ENCODE measurements around the gene NANOS2. TPM values are rescaled to one million over a fixed set of nuclear protein-coding genes. Genes with fewer than 3 reads are reported as not detected.
A peak's percentile ranks its signal among the peaks of the same experiment; 100 is the strongest.

The NANOS2 gene
- total and polyA plus RNA-seq, 2 of the 13 experiments (the other 11 are each of a cell fraction or from before 2014, with no cell fraction given) = not detected

DNA sequence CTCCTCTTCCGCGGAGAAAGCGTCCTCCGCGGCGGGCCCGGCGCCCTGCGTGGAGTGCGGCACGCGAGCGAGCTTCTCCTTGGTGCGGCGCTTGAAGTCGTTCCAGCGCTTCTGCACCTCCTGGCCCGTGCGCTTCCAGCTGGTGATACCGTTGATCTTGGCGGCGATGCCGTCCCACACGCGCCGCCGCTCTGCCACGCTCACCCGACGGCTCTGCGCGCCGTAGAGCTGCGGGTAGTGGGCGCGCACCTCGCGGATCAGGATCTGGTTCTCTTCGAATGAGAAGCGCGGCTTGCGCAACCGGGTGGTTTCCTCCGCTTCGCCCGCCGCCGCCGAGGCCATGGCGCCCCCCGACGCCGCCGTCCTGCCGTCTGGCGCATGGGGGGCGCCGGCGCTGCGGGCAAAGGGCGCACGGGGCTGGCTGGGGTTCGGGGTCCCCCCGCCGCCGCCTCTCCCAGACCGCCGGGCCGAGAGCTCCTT lies 13.1 kb downstream of the NANOS2 start (continued):
- TF ChIP-seq, protein P1, sequence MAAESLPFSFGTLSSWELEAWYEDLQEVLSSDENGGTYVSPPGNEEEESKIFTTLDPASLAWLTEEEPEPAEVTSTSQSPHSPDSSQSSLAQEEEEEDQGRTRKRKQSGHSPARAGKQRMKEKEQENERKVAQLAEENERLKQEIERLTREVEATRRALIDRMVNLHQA (CRISPR knock-in tag; IDR thresholded peaks at IDR 0.05) = no peak
- no peak for TF ChIP-seq SIX1 (CRISPR knock-in tag; IDR thresholded peaks at IDR 0.05; ENCODE audit: borderline replicate concordance)
- TF ChIP-seq MED1 (CRISPR knock-in tag; IDR thresholded peaks at IDR 0.05) = no peak
- TF ChIP-seq ZBTB1 (CRISPR knock-in tag; IDR thresholded peaks at IDR 0.05; ENCODE audit: borderline replicate concordance) = no peak
- no peak for TF ChIP-seq ZNF296 (CRISPR knock-in tag; conservative IDR thresholded peaks at IDR 0.05)
- no peak for TF ChIP-seq KLF6 (CRISPR knock-in tag; IDR thresholded peaks at IDR 0.05)
- TF ChIP-seq AKAP8 (CRISPR knock-in tag; IDR thresholded peaks at IDR 0.05) = no peak
- TF ChIP-seq, protein P2, sequence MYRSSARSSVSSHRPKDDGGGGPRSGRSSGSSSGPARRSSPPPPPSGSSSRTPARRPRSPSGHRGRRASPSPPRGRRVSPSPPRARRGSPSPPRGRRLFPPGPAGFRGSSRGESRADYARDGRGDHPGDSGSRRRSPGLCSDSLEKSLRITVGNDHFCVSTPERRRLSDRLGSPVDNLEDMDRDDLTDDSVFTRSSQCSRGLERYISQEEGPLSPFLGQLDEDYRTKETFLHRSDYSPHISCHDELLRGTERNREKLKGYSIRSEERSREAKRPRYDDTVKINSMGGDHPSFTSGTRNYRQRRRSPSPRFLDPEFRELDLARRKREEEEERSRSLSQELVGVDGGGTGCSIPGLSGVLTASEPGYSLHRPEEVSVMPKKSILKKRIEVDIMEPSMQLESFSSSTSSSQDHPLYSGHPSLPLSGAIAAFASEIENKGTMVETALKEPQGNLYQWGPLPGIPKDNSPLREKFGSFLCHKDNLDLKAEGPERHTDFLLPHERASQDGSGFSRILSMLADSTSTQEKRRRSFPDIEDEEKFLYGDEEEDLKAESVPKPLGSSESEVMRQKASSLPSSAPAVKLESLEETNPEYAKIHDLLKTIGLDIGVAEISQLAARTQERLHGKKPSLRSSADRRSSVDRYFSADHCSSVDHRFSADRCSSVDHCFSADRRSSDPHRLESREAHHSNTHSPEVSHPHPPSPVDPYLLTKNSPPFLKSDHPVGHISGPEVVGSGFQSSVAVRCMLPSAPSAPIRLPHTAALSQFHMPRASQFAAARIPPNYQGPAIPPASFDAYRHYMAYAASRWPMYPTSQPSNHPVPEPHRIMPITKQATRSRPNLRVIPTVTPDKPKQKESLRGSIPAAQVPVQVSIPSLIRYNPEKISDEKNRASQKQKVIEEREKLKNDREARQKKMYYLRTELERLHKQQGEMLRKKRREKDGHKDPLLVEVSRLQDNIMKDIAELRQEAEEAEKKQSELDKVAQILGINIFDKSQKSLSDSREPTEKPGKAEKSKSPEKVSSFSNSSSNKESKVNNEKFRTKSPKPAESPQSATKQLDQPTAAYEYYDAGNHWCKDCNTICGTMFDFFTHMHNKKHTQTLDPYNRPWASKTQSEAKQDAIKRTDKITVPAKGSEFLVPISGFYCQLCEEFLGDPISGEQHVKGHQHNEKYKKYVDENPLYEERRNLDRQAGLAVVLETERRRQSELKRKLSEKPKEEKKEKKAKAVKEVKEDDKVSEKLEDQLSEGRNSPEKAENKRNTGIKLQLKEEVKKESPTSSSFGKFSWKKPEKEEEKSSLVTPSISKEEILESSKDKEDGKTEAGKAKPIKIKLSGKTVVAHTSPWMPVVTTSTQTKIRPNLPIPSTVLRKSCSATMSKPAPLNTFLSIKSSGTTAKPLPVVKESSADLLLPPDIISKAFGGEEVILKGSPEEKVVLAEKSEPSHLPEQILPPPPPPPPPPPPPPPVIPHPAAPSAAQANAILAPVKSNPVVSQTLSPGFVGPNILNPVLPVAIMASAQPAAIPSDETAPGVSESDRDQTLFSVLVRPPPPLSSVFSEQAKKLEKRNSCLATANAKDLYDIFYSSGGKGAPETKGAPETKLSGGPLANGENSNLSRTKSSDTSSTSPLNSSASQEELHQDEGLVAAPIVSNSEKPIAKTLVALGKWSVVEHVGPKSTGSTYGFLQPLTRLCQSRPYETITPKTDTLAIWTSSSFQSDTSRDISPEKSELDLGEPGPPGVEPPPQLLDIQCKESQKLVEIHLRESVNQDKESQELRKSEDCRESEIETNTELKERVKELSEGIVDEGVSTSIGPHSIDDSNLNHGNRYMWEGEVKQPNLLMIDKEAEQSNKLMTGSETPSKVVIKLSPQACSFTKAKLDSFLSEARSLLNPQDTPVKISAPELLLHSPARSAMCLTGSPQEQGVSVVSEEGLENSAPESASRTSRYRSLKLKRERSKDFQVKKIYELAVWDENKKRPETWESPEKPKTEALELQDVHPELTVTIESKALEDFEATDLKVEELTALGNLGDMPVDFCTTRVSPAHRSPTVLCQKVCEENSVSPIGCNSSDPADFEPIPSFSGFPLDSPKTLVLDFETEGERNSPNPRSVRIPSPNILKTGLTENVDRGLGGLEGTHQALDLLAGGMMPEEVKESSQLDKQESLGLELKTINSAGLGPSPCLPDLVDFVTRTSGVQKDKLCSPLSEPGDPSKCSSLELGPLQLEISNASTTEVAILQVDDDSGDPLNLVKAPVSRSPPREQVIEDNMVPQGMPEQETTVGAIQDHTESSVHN (CRISPR knock-in tag; IDR thresholded peaks at IDR 0.05) = no peak
- no peak for TF ChIP-seq ZNF143 (CRISPR knock-in tag; IDR thresholded peaks at IDR 0.05)
- no peak for TF ChIP-seq TAF15 (IDR thresholded peaks at IDR 0.05; ENCODE audit: low read depth, low read length, poor library complexity, severe bottlenecking)
- TF ChIP-seq NR2C2 (CRISPR knock-in tag; IDR thresholded peaks at IDR 0.05; ENCODE audit: borderline replicate concordance) = no peak
- no peak for TF ChIP-seq SP4 (CRISPR knock-in tag; IDR thresholded peaks at IDR 0.05)
- TF ChIP-seq, protein P3, sequence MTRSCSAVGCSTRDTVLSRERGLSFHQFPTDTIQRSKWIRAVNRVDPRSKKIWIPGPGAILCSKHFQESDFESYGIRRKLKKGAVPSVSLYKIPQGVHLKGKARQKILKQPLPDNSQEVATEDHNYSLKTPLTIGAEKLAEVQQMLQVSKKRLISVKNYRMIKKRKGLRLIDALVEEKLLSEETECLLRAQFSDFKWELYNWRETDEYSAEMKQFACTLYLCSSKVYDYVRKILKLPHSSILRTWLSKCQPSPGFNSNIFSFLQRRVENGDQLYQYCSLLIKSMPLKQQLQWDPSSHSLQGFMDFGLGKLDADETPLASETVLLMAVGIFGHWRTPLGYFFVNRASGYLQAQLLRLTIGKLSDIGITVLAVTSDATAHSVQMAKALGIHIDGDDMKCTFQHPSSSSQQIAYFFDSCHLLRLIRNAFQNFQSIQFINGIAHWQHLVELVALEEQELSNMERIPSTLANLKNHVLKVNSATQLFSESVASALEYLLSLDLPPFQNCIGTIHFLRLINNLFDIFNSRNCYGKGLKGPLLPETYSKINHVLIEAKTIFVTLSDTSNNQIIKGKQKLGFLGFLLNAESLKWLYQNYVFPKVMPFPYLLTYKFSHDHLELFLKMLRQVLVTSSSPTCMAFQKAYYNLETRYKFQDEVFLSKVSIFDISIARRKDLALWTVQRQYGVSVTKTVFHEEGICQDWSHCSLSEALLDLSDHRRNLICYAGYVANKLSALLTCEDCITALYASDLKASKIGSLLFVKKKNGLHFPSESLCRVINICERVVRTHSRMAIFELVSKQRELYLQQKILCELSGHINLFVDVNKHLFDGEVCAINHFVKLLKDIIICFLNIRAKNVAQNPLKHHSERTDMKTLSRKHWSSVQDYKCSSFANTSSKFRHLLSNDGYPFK (CRISPR knock-in tag; IDR thresholded peaks at IDR 0.05; ENCODE audit: borderline replicate concordance) = no peak
- no peak for TF ChIP-seq JUND (CRISPR knock-in tag; IDR thresholded peaks at IDR 0.05)
- no peak for TF ChIP-seq ZNF335 (CRISPR knock-in tag; IDR thresholded peaks at IDR 0.05)
- TF ChIP-seq ZNF776 (CRISPR knock-in tag; IDR thresholded peaks at IDR 0.05) = no peak
- no peak for TF ChIP-seq ONECUT2 (CRISPR knock-in tag; IDR thresholded peaks at IDR 0.05)
- no peak for TF ChIP-seq SALL2 (CRISPR knock-in tag; IDR thresholded peaks at IDR 0.05)
- 0 out of 2 replicates have a peak, but pooled peaks have one; percentile 19 for TF ChIP-seq MEIS2 (CRISPR knock-in tag; IDR thresholded peaks at IDR 0.05)
- no peak for TF ChIP-seq JARID2 (CRISPR knock-in tag; IDR thresholded peaks at IDR 0.05; ENCODE audit: insufficient replicate concordance)
- TF ChIP-seq RBFOX2 (IDR thresholded peaks at IDR 0.05; ENCODE audit: low read depth, low read length) = peak; percentile 62

Data from HepG2 (cell line).